Measurements from ENCODE around the gene UBE2G2. TPM values are rescaled to one million over a fixed set of nuclear protein-coding genes. Genes with fewer than 3 reads are reported as not detected.

The UBE2G2 gene
- total and polyA plus RNA-seq, 2 donors (not counting 3 experiments of a cell fraction or from before 2014, with no cell fraction given): 95.0 to 114 TPM

- Histone ChIP-seq H3K27ac (ENCODE audit: insufficient read depth, low read depth, low read length) (no peak overlapping the region), H2AFZ (ENCODE audit: low read depth, low read length) (no peak overlapping the region), H3K9me3 (replicated peaks; ENCODE audit: control insufficient read depth, insufficient read depth, low read length) (peaks cover 2% of the 10 kb centered on the region), H3K79me2 (ENCODE audit: control insufficient read depth, insufficient read depth, low read length) (peaks cover 16% of the 10 kb centered on the region), H3K4me3 (replicated peaks in 1 of 3; ENCODE audit: insufficient read depth in 1 of 3, low read depth in 1 of 3, low read length in 3 of 3) (no peak overlapping the region), H3K4me1 (ENCODE audit: control insufficient read depth, extremely low read depth, insufficient read depth, low read length) (peaks cover 4% of the 10 kb centered on the region), H3K4me2 (ENCODE audit: insufficient read depth, low read length) (no peak overlapping the region), H3K9me1 (replicated peaks; ENCODE audit: control insufficient read depth, extremely low read depth, insufficient read depth, low read length) (no peaks in the 10 kb centered on the region), H3K27me3 (ENCODE audit: control insufficient read depth in 2 of 2, insufficient read depth in 2 of 2, low read length in 2 of 2) (no peaks in the 10 kb centered on the region), H3K9ac (replicated peaks; ENCODE audit: extremely low read depth, insufficient read depth, low read length) (no peak overlapping the region), H4K20me1 (replicated peaks; ENCODE audit: control insufficient read depth, extremely low read depth, insufficient read depth, low read length) (no peaks in the 10 kb centered on the region), H3K36me3 (ENCODE audit: control insufficient read depth in 2 of 2, extremely low read depth in 1 of 2, insufficient read depth in 2 of 2, low read length in 2 of 2) (no peaks in the 10 kb centered on the region)
- intact Hi-C loops (cut with micrococcal nuclease) (no loop called here), dilution Hi-C loops (cut with MboI; ENCODE audit: extremely low pct_ligation_motif_present, low sequenced_read_pairs) (no loop called here)
- no TSS peak for BruUV-seq (replicated peaks)
- FAIRE-seq: no peak
- CTCF ChIA-PET: no interaction called here
- TF ChIP-seq JUN (IDR thresholded peaks at IDR 0.05; ENCODE audit: borderline replicate concordance, insufficient read depth, insufficient read length, low read depth): no peak
- TF ChIP-seq, protein P1, sequence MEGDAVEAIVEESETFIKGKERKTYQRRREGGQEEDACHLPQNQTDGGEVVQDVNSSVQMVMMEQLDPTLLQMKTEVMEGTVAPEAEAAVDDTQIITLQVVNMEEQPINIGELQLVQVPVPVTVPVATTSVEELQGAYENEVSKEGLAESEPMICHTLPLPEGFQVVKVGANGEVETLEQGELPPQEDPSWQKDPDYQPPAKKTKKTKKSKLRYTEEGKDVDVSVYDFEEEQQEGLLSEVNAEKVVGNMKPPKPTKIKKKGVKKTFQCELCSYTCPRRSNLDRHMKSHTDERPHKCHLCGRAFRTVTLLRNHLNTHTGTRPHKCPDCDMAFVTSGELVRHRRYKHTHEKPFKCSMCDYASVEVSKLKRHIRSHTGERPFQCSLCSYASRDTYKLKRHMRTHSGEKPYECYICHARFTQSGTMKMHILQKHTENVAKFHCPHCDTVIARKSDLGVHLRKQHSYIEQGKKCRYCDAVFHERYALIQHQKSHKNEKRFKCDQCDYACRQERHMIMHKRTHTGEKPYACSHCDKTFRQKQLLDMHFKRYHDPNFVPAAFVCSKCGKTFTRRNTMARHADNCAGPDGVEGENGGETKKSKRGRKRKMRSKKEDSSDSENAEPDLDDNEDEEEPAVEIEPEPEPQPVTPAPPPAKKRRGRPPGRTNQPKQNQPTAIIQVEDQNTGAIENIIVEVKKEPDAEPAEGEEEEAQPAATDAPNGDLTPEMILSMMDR (IDR thresholded peaks at IDR 0.05; ENCODE audit: extremely low read depth in 1 of 2, insufficient read depth in 1 of 2, low read depth in 1 of 2, low read length in 2 of 2): no peak
- no peak for TF ChIP-seq GATA2 (IDR thresholded peaks at IDR 0.05; ENCODE audit: insufficient read depth, insufficient read length, low read depth, low read length)
- TF ChIP-seq MAX (IDR thresholded peaks at IDR 0.05; ENCODE audit: insufficient read depth, insufficient read length): no peak
- no peak for TF ChIP-seq MYC (IDR thresholded peaks at IDR 0.05; ENCODE audit: low read depth, low read length)
- no peak for TF ChIP-seq POLR2AphosphoS5 (IDR thresholded peaks at IDR 0.05; ENCODE audit: insufficient read depth, low read depth, low read length)
- TF ChIP-seq FOS (IDR thresholded peaks at IDR 0.05; ENCODE audit: borderline replicate concordance, insufficient read depth, low read length): no peak
- no peak for TF ChIP-seq EZH2 (IDR thresholded peaks at IDR 0.05; ENCODE audit: borderline replicate concordance, low read depth, low read length, severe bottlenecking)
- no peak for TF ChIP-seq POLR2A (IDR thresholded peaks at IDR 0.05; ENCODE audit: low read depth, low read length)
- no peak for DNase-seq (ENCODE audit: low read depth, low spot score)
- POLR2A ChIA-PET: no interaction called here
Observed at GRCh38 chr21:44820851-44821250, 19.2 kb upstream of the UBE2G2 start.
